Common myeloid progenitor, CD34-positive (primary cell): ENCODE data around the gene PRKCE.
"Not testable (repeated sequence)": the region's sequence is repeated elsewhere in the genome, so short reads cannot be mapped to it uniquely, and the experiment has no call there.

ENCODE experiments used
- CTCF ChIA-PET: fragments of 350-600 bp; sonication (Branson Sonifier 250); formaldehyde crosslinking; loops from one replicate; lab custom pipeline; 2021; ENCODE audit warnings: antibody characterized with exemption; lab: Charles Lee
- POLR2A ChIA-PET: fragments of 350-600 bp; sonication (Branson Sonifier 250); formaldehyde crosslinking; loops from one replicate; lab custom pipeline; 2021; ENCODE audit warnings: antibody characterized with exemption; lab: Charles Lee
- DNase-seq, 3 donors: peaks; one replicate each; pipeline versions ENCODE4 v3.0.0 to v3.0.0-alpha.2; 2013
- H3K27ac ChIP-seq, 2 experiments: 1 replicate in 1 of 2; 2 replicates in 1 of 2; pipeline ENCODE4 v1.7.0; 2013; ENCODE audit warnings: inconsistent platforms in 2 of 2, low read length in 2 of 2, mild to moderate bottlenecking in 2 of 2, low read depth in 1 of 2, moderate library complexity in 1 of 2; ENCODE audit not compliant: severe bottlenecking in 2 of 2, insufficient read depth in 1 of 2, poor library complexity in 1 of 2
- H3K27me3 ChIP-seq, 5 experiments: replicated peaks in 2 of 5; 1 replicate in 3 of 5; 2 replicates in 2 of 5; pipeline versions ENCODE4 v1.6.1 to v1.7.0; 2013; ENCODE audit warnings: low read length in 4 of 5, mild to moderate bottlenecking in 2 of 5, moderate library complexity in 2 of 5, inconsistent platforms in 1 of 5; ENCODE audit not compliant: insufficient read depth in 5 of 5, control insufficient read depth in 4 of 5
- H3K36me3 ChIP-seq, 4 experiments: 1 replicate in 2 of 4; 2 replicates in 2 of 4; pipeline versions ENCODE4 v1.6.1 to v1.7.0; 2013; ENCODE audit warnings: low read length in 3 of 4, control low read depth in 1 of 4, mild to moderate bottlenecking in 1 of 4; ENCODE audit not compliant: control insufficient read depth in 4 of 4, insufficient read depth in 4 of 4
- H3K4me1 ChIP-seq, 4 experiments: 1 replicate in 3 of 4; 2 replicates in 1 of 4; pipeline versions ENCODE4 v1.6.1 to v1.7.1; 2013; ENCODE audit warnings: low read length in 3 of 4, mild to moderate bottlenecking in 3 of 4, control low read depth in 1 of 4, inconsistent platforms in 1 of 4, moderate library complexity in 1 of 4; ENCODE audit not compliant: control insufficient read depth in 4 of 4, insufficient read depth in 4 of 4; ENCODE audit errors: control extremely low read depth in 1 of 4
- H3K4me3 ChIP-seq, 7 experiments: 1 replicate in 4 of 7; 2 replicates in 3 of 7; pipeline versions ENCODE4 v1.5.1 to v1.7.0; 2013; ENCODE audit warnings: mild to moderate bottlenecking in 7 of 7, low read length in 6 of 7, moderate library complexity in 6 of 7, inconsistent platforms in 2 of 7, low read depth in 2 of 7, control low read depth in 1 of 7; ENCODE audit not compliant: insufficient read depth in 4 of 7, control insufficient read depth in 1 of 7; ENCODE audit errors: extremely low read depth in 1 of 7
- H3K9me3 ChIP-seq, 5 experiments: 1 replicate in 4 of 5; 2 replicates in 1 of 5; pipeline versions ENCODE4 v1.6.1 to v1.7.1; 2013; ENCODE audit warnings: low read length in 4 of 5, mild to moderate bottlenecking in 2 of 5, inconsistent platforms in 1 of 5, low read depth in 1 of 5, moderate library complexity in 1 of 5; ENCODE audit not compliant: control insufficient read depth in 4 of 5, insufficient read depth in 2 of 5; ENCODE audit errors: control extremely low read depth in 1 of 5
- WGBS: methylation state at CpG from one replicate; pipeline ENCODE4 v1.1.5; 2013; ENCODE audit not compliant: insufficient coverage; 5-methylcytosine and 5-hydroxymethylcytosine counted together

Gene PRKCE

GRCh38 chr2:45691171-45691999 lies 39.9 kb downstream of the PRKCE start:
- DNase-seq, result no peak
- no peak overlapping the region for H3K4me3 ChIP-seq
- H3K4me1 ChIP-seq, result peaks cover 0 to 31% (median 9%) of the 10 kb centered on the region in 4 experiments
- WGBS, result 74% methylated on average over 7 of the region's 12 CpGs
- no peaks in the 10 kb centered on the region for H3K36me3 ChIP-seq
- no peaks in the 10 kb centered on the region for H3K9me3 ChIP-seq
- ChIA-PET CTCF (interaction anchor here (1.4 kb wide), 1 partner anchor 12 kb away, joined by 3 read pairs; no protein-coding TSS in a partner anchor), POLR2A (no interaction called here)
- H3K27me3 ChIP-seq, result no peaks in the 10 kb centered on the region
- no peak overlapping the region for H3K27ac ChIP-seq

GRCh38 chr2:45692566-45692965 lies 41.1 kb downstream of the PRKCE start:
- Histone ChIP-seq H3K27me3 (no peaks in the 10 kb centered on the region), H3K4me1 (peaks cover 0 to 38% (median 15%) of the 10 kb centered on the region in 4 experiments), H3K36me3 (no peaks in the 10 kb centered on the region), H3K27ac (no peak overlapping the region), H3K4me3 (no peak overlapping the region), H3K9me3 (no peaks in the 10 kb centered on the region)
- DNase-seq, result no peak
- 100% methylated on average over 3 of the region's 4 CpGs for WGBS
- CTCF ChIA-PET, result interaction anchor here (0.9 kb wide), 1 partner anchor 47 kb away, joined by 3 read pairs; no protein-coding TSS in a partner anchor
- POLR2A ChIA-PET, result no interaction called here

GRCh38 chr2:45695480-45696007 lies 44.1 kb downstream of the PRKCE start:
- POLR2A ChIA-PET, H3K4me3 ChIP-seq, H3K9me3 ChIP-seq, H3K27me3 ChIP-seq, CTCF ChIA-PET, H3K36me3 ChIP-seq, H3K27ac ChIP-seq: not testable (repeated sequence)
- 91% methylated on average over 3 of the region's 7 CpGs for WGBS
- peaks cover 0 to 30% (median 19%) of the 10 kb centered on the region in 4 experiments for H3K4me1 ChIP-seq
- peak in 1 of 3 donors; percentile 20 for DNase-seq

- H3K9me3 ChIP-seq, result no peaks in the 10 kb centered on the region
- H3K36me3 ChIP-seq, result no peaks in the 10 kb centered on the region
- WGBS, result 100% methylated on average over 1 of the region's 1 CpG
- DNase-seq, result peak in 2 of 3 donors; percentile 34 to 40
- no peaks in the 10 kb centered on the region for H3K27me3 ChIP-seq
- ChIA-PET POLR2A (no interaction called here), CTCF (interaction anchor here (0.8 to 1.2 kb wide), 2 partner anchors 12 to 50 kb away, joined by 3 to 5 read pairs; no protein-coding TSS in a partner anchor)
- H3K4me1 ChIP-seq, result peaks cover 0 to 24% (median 17%) of the 10 kb centered on the region in 4 experiments
- peak overlapping the region in 1 of 7 experiments; percentile 25 for H3K4me3 ChIP-seq
- no peak overlapping the region for H3K27ac ChIP-seq
Measured at GRCh38 chr2:45696708-45697107, 45.2 kb downstream of the PRKCE start.

GRCh38 chr2:45697190-45697589 lies 45.7 kb downstream of the PRKCE start:
- H3K27me3 ChIP-seq, result no peaks in the 10 kb centered on the region
- ChIA-PET POLR2A (no interaction called here), CTCF (interaction anchor here (0.8 to 1.8 kb wide), 3 partner anchors 12 to 49 kb away, joined by 3 to 5 read pairs (median 4); no protein-coding TSS in a partner anchor)
- DNase-seq, result no peak
- 96% methylated on average over 3 of the region's 5 CpGs for WGBS
- H3K4me1 ChIP-seq, result peaks cover 0 to 24% (median 17%) of the 10 kb centered on the region in 4 experiments
- no peaks in the 10 kb centered on the region for H3K9me3 ChIP-seq
- H3K36me3 ChIP-seq, result no peaks in the 10 kb centered on the region
- no peak overlapping the region for H3K27ac ChIP-seq
- no peak overlapping the region for H3K4me3 ChIP-seq

- H3K4me3 ChIP-seq, result no peak overlapping the region
- POLR2A ChIA-PET, result no interaction called here
- H3K9me3 ChIP-seq, result no peaks in the 10 kb centered on the region
- no peak for DNase-seq
- peaks cover 0 to 24% (median 17%) of the 10 kb centered on the region in 4 experiments for H3K4me1 ChIP-seq
- H3K27ac ChIP-seq, result no peak overlapping the region
- CTCF ChIA-PET, result interaction anchor here (1.0 to 1.8 kb wide), 2 partner anchors 12 to 13 kb away, joined by 4 read pairs; no protein-coding TSS in a partner anchor
- H3K36me3 ChIP-seq, result no peaks in the 10 kb centered on the region
- H3K27me3 ChIP-seq, result no peaks in the 10 kb centered on the region
Measured at GRCh38 chr2:45698554-45698953, 47.1 kb downstream of the PRKCE start.
